CD14-positive monocyte (primary cell): ENCODE results near the gene MUC6. TPM values are rescaled to one million over a fixed set of nuclear protein-coding genes. Genes with fewer than 3 reads are reported as not detected.
"Not testable (repeated sequence)": the region's sequence is repeated elsewhere in the genome, so short reads cannot be mapped to it uniquely, and the experiment has no call there.

Source experiments
- DNase-seq, 3 donors: peaks; one replicate each; pipeline ENCODE4 v3.0.0-alpha.2; 2011 to 2022
- H2AFZ ChIP-seq: 2 replicates; pipeline ENCODE4 v1.6.0; 2012; ENCODE audit warnings: mild to moderate bottlenecking, low read depth, low read length, inconsistent platforms; ENCODE audit not compliant: insufficient read depth, poor library complexity, severe bottlenecking
- H3K27ac ChIP-seq, 2 donors: 1 replicate in 1 of 2; 2 replicates in 1 of 2; pipeline ENCODE4 v1.5.1; 2012 to 2013; ENCODE audit warnings: low read length in 2 of 2, control low read depth in 1 of 2, inconsistent platforms in 1 of 2, low read depth in 1 of 2, mild to moderate bottlenecking in 1 of 2
- H3K27me3 ChIP-seq, 2 donors: one replicate each; pipeline versions ENCODE4 v1.6.0 to v1.6.1; 2011 to 2013; ENCODE audit warnings: low read length in 2 of 2; ENCODE audit not compliant: control insufficient read depth in 2 of 2, insufficient read depth in 2 of 2
- H3K36me3 ChIP-seq, 2 donors: replicated peaks in 1 of 2; 1 replicate in 1 of 2; 2 replicates in 1 of 2; pipeline versions ENCODE4 v1.5.1 to v1.6.1; 2012 to 2013; ENCODE audit warnings: low read length in 2 of 2, control low read depth in 1 of 2, inconsistent platforms in 1 of 2, mild to moderate bottlenecking in 1 of 2; ENCODE audit not compliant: insufficient read depth in 2 of 2, control insufficient read depth in 1 of 2
- H3K4me1 ChIP-seq, 2 donors: 1 replicate in 1 of 2; 2 replicates in 1 of 2; pipeline versions ENCODE4 v1.5.1 to v1.6.1; 2012 to 2013; ENCODE audit warnings: low read length in 2 of 2, control low read depth in 1 of 2, inconsistent platforms in 1 of 2, mild to moderate bottlenecking in 1 of 2, moderate library complexity in 1 of 2; ENCODE audit not compliant: insufficient read depth in 2 of 2, control insufficient read depth in 1 of 2
- H3K4me2 ChIP-seq: replicated peaks from 2 replicates; pipeline ENCODE3; 2012; ENCODE audit warnings: low read length, moderate library complexity, mild to moderate bottlenecking; ENCODE audit not compliant: poor library complexity, severe bottlenecking; ENCODE audit errors: extremely low read depth
- H3K4me3 ChIP-seq, 3 experiments: fragments of 200-600 bp in 1 of 3; sonication (generic) in 1 of 3; replicated peaks in 1 of 3; 1 replicate in 2 of 3; 2 replicates in 1 of 3; pipeline ENCODE4 v1.5.1; 2011 to 2013; ENCODE audit warnings: low read length in 3 of 3, mild to moderate bottlenecking in 3 of 3, control low read depth in 2 of 3, low read depth in 2 of 3, inconsistent platforms in 1 of 3, moderate library complexity in 1 of 3
- H3K79me2 ChIP-seq: 2 replicates; pipeline ENCODE4 v1.6.0; 2012; ENCODE audit warnings: mild to moderate bottlenecking, control low read depth, inconsistent platforms, low read length, moderate library complexity; ENCODE audit not compliant: insufficient read depth
- H3K9ac ChIP-seq: 2 replicates; pipeline ENCODE4 v1.6.0; 2017; ENCODE audit warnings: low read length, mild to moderate bottlenecking; ENCODE audit not compliant: insufficient read depth, poor library complexity, severe bottlenecking
- H3K9me3 ChIP-seq, 2 donors: replicated peaks in 1 of 2; 1 replicate in 1 of 2; 2 replicates in 1 of 2; pipeline versions ENCODE4 v1.5.1 to v1.6.1; 2012 to 2013; ENCODE audit warnings: low read length in 2 of 2, control low read depth in 1 of 2; ENCODE audit not compliant: control insufficient read depth in 1 of 2, insufficient read depth in 1 of 2
- H4K20me1 ChIP-seq: 2 replicates; pipeline ENCODE4 v1.6.0; 2012; ENCODE audit warnings: mild to moderate bottlenecking, low read length, control low read depth, moderate library complexity; ENCODE audit not compliant: insufficient read depth
- H3K27ac Mint-ChIP-seq, 7 donors: one replicate each; pipeline ENCODE4 v1.8.0; 2020; ENCODE audit warnings: mild to moderate bottlenecking in 7 of 7, mixed read lengths in 7 of 7, moderate library complexity in 6 of 7, inconsistent platforms in 2 of 7
- H3K27me3 Mint-ChIP-seq, 3 donors: one replicate each; pipeline ENCODE4 v1.8.0; 2021 to 2022; ENCODE audit warnings: low read depth in 3 of 3, mild to moderate bottlenecking in 3 of 3, mixed read lengths in 3 of 3, moderate library complexity in 3 of 3, inconsistent platforms in 1 of 3
- H3K36me3 Mint-ChIP-seq, 2 donors: one replicate each; pipeline ENCODE4 v1.8.0; 2020; ENCODE audit warnings: mixed read lengths in 2 of 2, inconsistent platforms in 1 of 2, mild to moderate bottlenecking in 1 of 2
- H3K4me1 Mint-ChIP-seq: one replicate; pipeline ENCODE4 v1.8.0; 2020; ENCODE audit warnings: mild to moderate bottlenecking, mixed read lengths
- H3K4me3 Mint-ChIP-seq, 2 donors: one replicate each; pipeline ENCODE4 v1.8.0; 2020; ENCODE audit warnings: mild to moderate bottlenecking in 2 of 2, mixed read lengths in 2 of 2, moderate library complexity in 1 of 2
- H3K9me3 Mint-ChIP-seq, 7 donors: one replicate each; pipeline ENCODE4 v1.8.0; 2020 to 2022; ENCODE audit warnings: mixed read lengths in 7 of 7, mild to moderate bottlenecking in 6 of 7, moderate library complexity in 6 of 7, inconsistent platforms in 2 of 7
- WGBS: methylation state at CpG from one replicate; pipeline ENCODE4 v1.1.5; 2013; ENCODE audit warnings: missing lambda C conversion rate; ENCODE audit not compliant: insufficient coverage; 5-methylcytosine and 5-hydroxymethylcytosine counted together
- intact Hi-C, 2 donors: fragments of 100-400 bp; cut with micrococcal nuclease; formaldehyde crosslinking; loops; one replicate each; pipeline versions ENCODE4 v1.15.0 to v1.15.1; 2023
- polyA plus RNA-seq, 3 donors: library from polyadenylated mRNA; depleted of rRNA in 1 of 3; unstranded in 2 of 3; stranded (reverse) in 1 of 3; fragments of 300-500 nt in 2 of 3; fragments of >200 nt in 1 of 3; fragmentation: Illumina TruSeq in 2 of 3; gene quantifications; 1 replicate in 2 of 3; 2 replicates in 1 of 3; pipeline ENCODE4 v1.2.3, GENCODE V29; 2012 to 2021
- TF ChIP-seq, protein P1 (sequence below): fragments of 200-600 bp; IDR thresholded peaks from one replicate; pipeline ENCODE4 v1.8.0; 2022; ENCODE audit warnings: antibody characterized with exemption, mild to moderate bottlenecking

The MUC6 gene
- polyA plus RNA-seq, 3 donors = not detected

GRCh38 chr11:976431-977160 lies 59.9 kb downstream of the MUC6 start:
- Mint-ChIP-seq H3K9me3 (peaks cover 0 to 5% (median 0%) of the 10 kb centered on the region in 7 donors), H3K27ac (no peak overlapping the region), H3K36me3 (peaks cover 74 to 87% of the 10 kb centered on the region in 2 donors), H3K27me3 (peaks cover 0 to 3% (median 0%) of the 10 kb centered on the region in 3 donors), H3K4me1 (no peaks in the 10 kb centered on the region), H3K4me3 (no peak overlapping the region)
- Histone ChIP-seq H3K4me1 (no peaks in the 10 kb centered on the region), H3K4me3 (no peak overlapping the region), H2AFZ (no peak overlapping the region), H3K27ac (no peak overlapping the region), H3K4me2 (no peak overlapping the region), H3K79me2 (no peaks in the 10 kb centered on the region), H3K9ac (no peak overlapping the region), H3K9me3 (no peaks in the 10 kb centered on the region), H3K36me3 (peaks cover 59 to 89% of the 10 kb centered on the region in 2 donors), H3K27me3 (no peaks in the 10 kb centered on the region), H4K20me1 (peaks cover 38% of the 10 kb centered on the region)
- 67% methylated on average over 23 of the region's 26 CpGs for WGBS
- TF ChIP-seq, protein P1, sequence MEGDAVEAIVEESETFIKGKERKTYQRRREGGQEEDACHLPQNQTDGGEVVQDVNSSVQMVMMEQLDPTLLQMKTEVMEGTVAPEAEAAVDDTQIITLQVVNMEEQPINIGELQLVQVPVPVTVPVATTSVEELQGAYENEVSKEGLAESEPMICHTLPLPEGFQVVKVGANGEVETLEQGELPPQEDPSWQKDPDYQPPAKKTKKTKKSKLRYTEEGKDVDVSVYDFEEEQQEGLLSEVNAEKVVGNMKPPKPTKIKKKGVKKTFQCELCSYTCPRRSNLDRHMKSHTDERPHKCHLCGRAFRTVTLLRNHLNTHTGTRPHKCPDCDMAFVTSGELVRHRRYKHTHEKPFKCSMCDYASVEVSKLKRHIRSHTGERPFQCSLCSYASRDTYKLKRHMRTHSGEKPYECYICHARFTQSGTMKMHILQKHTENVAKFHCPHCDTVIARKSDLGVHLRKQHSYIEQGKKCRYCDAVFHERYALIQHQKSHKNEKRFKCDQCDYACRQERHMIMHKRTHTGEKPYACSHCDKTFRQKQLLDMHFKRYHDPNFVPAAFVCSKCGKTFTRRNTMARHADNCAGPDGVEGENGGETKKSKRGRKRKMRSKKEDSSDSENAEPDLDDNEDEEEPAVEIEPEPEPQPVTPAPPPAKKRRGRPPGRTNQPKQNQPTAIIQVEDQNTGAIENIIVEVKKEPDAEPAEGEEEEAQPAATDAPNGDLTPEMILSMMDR = no peak
- intact Hi-C loops = no loop called here
- no peak for DNase-seq

DNA sequence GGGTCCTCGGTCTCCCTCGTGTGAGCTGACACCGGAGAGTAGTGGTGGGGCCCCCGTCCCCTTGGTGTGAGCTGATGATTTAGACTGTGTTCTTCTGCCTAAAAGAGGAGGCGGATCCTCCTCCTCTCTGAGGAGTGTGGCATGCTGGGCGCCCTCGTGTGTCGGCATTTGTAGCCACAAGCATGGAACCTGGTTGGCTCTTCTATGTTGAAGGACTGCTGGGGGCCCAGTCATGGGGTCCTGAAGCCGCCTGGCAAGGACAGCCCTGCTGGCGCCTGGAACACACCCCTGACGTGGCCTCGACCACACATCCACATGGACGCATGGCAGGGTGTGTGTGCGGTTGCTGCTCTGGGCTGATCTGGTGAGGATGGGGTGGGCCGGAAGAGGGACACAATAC lies 60.7 kb downstream of the MUC6 start:
- intact Hi-C loops = no loop called here
- Histone ChIP-seq H3K79me2 (no peaks in the 10 kb centered on the region), H3K9ac (no peak overlapping the region), H3K36me3 (peaks cover 54 to 88% of the 10 kb centered on the region in 2 donors), H3K27me3 (no peaks in the 10 kb centered on the region), H3K9me3 (no peaks in the 10 kb centered on the region), H3K4me1 (no peaks in the 10 kb centered on the region), H3K4me3 (no peak overlapping the region), H3K4me2 (no peak overlapping the region), H3K27ac (no peak overlapping the region), H2AFZ (no peak overlapping the region), H4K20me1 (peaks cover 41% of the 10 kb centered on the region)
- Mint-ChIP-seq H3K4me1 (peaks cover 2% of the 10 kb centered on the region), H3K9me3 (peaks cover 0 to 5% (median 0%) of the 10 kb centered on the region in 7 donors), H3K4me3 (no peak overlapping the region), H3K27me3 (peaks cover 0 to 3% (median 0%) of the 10 kb centered on the region in 3 donors), H3K27ac (no peak overlapping the region), H3K36me3 (peaks cover 74 to 87% of the 10 kb centered on the region in 2 donors)
- DNase-seq = no peak
- TF ChIP-seq, protein P1 = no peak
- 82% methylated on average over 13 of the region's 15 CpGs for WGBS

DNA sequence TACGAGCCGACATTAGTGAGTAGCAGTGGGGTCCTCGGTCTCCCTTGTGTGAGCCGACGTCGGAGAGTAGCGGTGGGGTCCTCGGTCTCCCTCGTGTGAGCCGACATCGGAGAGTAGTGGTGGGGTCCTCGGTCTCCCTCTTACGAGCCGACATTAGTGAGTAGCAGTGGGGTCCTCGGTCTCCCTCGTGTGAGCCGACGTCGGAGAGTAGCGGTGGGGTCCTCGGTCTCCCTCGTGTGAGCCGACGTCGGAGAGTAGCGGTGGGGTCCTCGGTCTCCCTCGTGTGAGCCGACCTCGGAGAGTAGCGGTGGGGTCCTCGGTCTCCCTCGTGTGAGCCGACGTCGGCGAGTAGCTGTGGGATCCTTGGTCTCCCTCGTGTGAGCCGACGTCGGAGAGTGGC lies 61.1 kb downstream of the MUC6 start:
- H3K9me3 ChIP-seq, H3K9me3 Mint-ChIP-seq, H3K27ac Mint-ChIP-seq, H3K27ac ChIP-seq, H3K4me2 ChIP-seq, DNase-seq, H3K9ac ChIP-seq, H2AFZ ChIP-seq, H3K79me2 ChIP-seq, H3K27me3 ChIP-seq, H3K4me1 ChIP-seq, H3K4me1 Mint-ChIP-seq, H3K4me3 Mint-ChIP-seq, intact Hi-C loops, H3K27me3 Mint-ChIP-seq, H3K4me3 ChIP-seq: not testable (repeated sequence)
- peaks cover 75 to 87% of the 10 kb centered on the region in 2 donors for H3K36me3 Mint-ChIP-seq
- WGBS = 90% methylated on average over 41 of the region's 41 CpGs
- H4K20me1 ChIP-seq = peaks cover 41% of the 10 kb centered on the region
- peaks cover 57 to 89% of the 10 kb centered on the region in 2 donors for H3K36me3 ChIP-seq
